Hepatocyte (in vitro differentiated cells): ENCODE results near the gene FGF12.

Experiments
- EZH2 ChIP-seq: fragments of 200-600 bp; sonication (generic); IDR thresholded peaks from 2 replicates; pipeline ENCODE4 v1.6.1; 2016; ENCODE audit warnings: antibody characterized with exemption, mild to moderate bottlenecking, borderline replicate concordance
- TF ChIP-seq, protein P1 (sequence below): fragments of 200-600 bp; sonication (generic); IDR thresholded peaks from 2 replicates; pipeline ENCODE4 v1.5.1; 2016; ENCODE audit warnings: antibody characterized with exemption, mild to moderate bottlenecking; ENCODE audit not compliant: poor library complexity

DNA sequence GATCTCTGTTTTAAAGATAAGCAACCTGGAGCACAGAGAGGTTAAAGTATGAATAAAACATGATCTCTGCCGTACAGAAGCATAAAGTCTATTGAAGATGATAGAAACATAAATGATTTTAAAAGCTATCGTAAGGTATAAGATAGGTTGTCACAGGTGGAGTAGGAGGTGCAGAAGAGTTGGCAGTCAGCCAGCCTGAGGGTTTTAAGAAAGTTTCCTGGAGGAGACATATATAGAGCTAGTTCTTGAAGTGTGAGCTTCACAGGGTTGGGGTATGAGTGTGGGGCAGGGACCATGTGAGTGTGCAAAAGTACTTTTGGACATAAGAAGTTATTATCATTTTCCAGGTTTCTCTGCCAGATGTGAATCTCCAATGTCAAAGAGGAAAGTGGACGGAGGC lies 3.9 kb upstream of the FGF12 start:
- TF ChIP-seq EZH2 = no peak
- TF ChIP-seq, protein P1, sequence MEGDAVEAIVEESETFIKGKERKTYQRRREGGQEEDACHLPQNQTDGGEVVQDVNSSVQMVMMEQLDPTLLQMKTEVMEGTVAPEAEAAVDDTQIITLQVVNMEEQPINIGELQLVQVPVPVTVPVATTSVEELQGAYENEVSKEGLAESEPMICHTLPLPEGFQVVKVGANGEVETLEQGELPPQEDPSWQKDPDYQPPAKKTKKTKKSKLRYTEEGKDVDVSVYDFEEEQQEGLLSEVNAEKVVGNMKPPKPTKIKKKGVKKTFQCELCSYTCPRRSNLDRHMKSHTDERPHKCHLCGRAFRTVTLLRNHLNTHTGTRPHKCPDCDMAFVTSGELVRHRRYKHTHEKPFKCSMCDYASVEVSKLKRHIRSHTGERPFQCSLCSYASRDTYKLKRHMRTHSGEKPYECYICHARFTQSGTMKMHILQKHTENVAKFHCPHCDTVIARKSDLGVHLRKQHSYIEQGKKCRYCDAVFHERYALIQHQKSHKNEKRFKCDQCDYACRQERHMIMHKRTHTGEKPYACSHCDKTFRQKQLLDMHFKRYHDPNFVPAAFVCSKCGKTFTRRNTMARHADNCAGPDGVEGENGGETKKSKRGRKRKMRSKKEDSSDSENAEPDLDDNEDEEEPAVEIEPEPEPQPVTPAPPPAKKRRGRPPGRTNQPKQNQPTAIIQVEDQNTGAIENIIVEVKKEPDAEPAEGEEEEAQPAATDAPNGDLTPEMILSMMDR = no peak
